Activated CD4-positive, alpha-beta T cell treated with anti-CD3 and anti-CD28 coated beads, Interleukin-10, Interleukin-2, amounts not matched to agents 100 ng/mL and 50 ng/mL, durations not matched to agents 16 hours and 8 hours (primary cell): Measurements from ENCODE around the gene ZNF630.
"Not testable (repeated sequence)": the region's sequence is repeated elsewhere in the genome, so short reads cannot be mapped to it uniquely, and the experiment has no call there.

Source experiments
- DNase-seq: peaks from one replicate; pipeline ENCODE4 v3.0.0-alpha.2; 2020

The ZNF630 gene

GRCh38 chrX:48071064-48071985 lies at the start of gene ZNF630:
TSS of gene ZNF630 (minus strand) at chrX:48071640. CDS start at chrX:48066886, 4,754 bp downstream.
- peak; percentile 42 for DNase-seq

GRCh38 chrX:48107717-48108116 lies 36.3 kb upstream of the ZNF630 start:
- no peak for DNase-seq

- no peak for DNase-seq
Observed at GRCh38 chrX:48102874-48103374, 31.5 kb upstream of the ZNF630 start.

GRCh38 chrX:48101443-48101842 lies 30.0 kb upstream of the ZNF630 start:
- no peak for DNase-seq

GRCh38 chrX:48092558-48092957 lies 21.1 kb upstream of the ZNF630 start:
- not testable (repeated sequence) for DNase-seq

GRCh38 chrX:48090123-48090522 lies 18.7 kb upstream of the ZNF630 start:
- no peak for DNase-seq

- no peak for DNase-seq
Observed at GRCh38 chrX:48086082-48086481, 14.6 kb upstream of the ZNF630 start.

GRCh38 chrX:48083706-48084105 lies 12.3 kb upstream of the ZNF630 start:
- DNase-seq: no peak

GRCh38 chrX:48083212-48083611 lies 11.8 kb upstream of the ZNF630 start:
- DNase-seq: peak; percentile 55

GRCh38 chrX:48076343-48076742 lies 4.9 kb upstream of the ZNF630 start:
- DNase-seq: no peak

GRCh38 chrX:48071986-48072605 lies 656 bp upstream of the ZNF630 start:
- DNase-seq: no peak

GRCh38 chrX:48068096-48068887 lies 3.1 kb downstream of the ZNF630 start:
- no peak for DNase-seq

GRCh38 chrX:48064261-48064660 lies 7.2 kb downstream of the ZNF630 start:
- no peak for DNase-seq

GRCh38 chrX:48059296-48059639 lies 12.2 kb downstream of the ZNF630 start:
- DNase-seq: no peak

GRCh38 chrX:48058621-48059295 lies 12.7 kb downstream of the ZNF630 start:
- DNase-seq: no peak

GRCh38 chrX:48046846-48047245 lies 24.6 kb downstream of the ZNF630 start:
- DNase-seq: no peak

- DNase-seq: no peak
Observed at GRCh38 chrX:48045410-48046311, 25.8 kb downstream of the ZNF630 start.

GRCh38 chrX:48043056-48043455 lies 28.4 kb downstream of the ZNF630 start:
- DNase-seq: no peak

GRCh38 chrX:48035891-48036290 lies 35.5 kb downstream of the ZNF630 start:
- no peak for DNase-seq

- DNase-seq: not testable (repeated sequence)
Observed at GRCh38 chrX:48030641-48031173, 40.7 kb downstream of the ZNF630 start.

GRCh38 chrX:48030237-48030636 lies 41.2 kb downstream of the ZNF630 start:
- no peak for DNase-seq
